HEK293 (cell line): ENCODE data around the gene USP16.

Experiments
- CTCF ChIA-PET: fragments of 350-600 bp; formaldehyde crosslinking; extraction: SDS; loops from one replicate; lab custom pipeline; 2021; ENCODE audit warnings: antibody characterized with exemption; lab: Yijun Ruan, JAX
- POLR2A ChIA-PET: fragments of 300-600 bp; formaldehyde crosslinking; extraction: SDS; loops from one replicate; lab custom pipeline; 2020; ENCODE audit warnings: antibody characterized with exemption, inconsistent platforms; lab: Yijun Ruan, JAX
- H3K27ac ChIP-seq: fragments of 200-500 bp; sonication (Bioruptor generic); 2 replicates; pipeline ENCODE4 v1.5.1; 2014; ENCODE audit warnings: low read depth, low read length, control low read depth, inconsistent platforms; ENCODE audit errors: extremely low read depth
- H3K36me3 ChIP-seq, 2 experiments: fragments of 200-500 bp in 1 of 2; sonication (Bioruptor generic) in 1 of 2; 1 replicate in 1 of 2; 2 replicates in 1 of 2; pipeline ENCODE4 v1.5.1; 2014 to 2017; ENCODE audit warnings: inconsistent platforms in 2 of 2, low read length in 2 of 2; ENCODE audit not compliant: control insufficient read depth in 2 of 2, insufficient read depth in 1 of 2
- H3K4me1 ChIP-seq: fragments of 200-500 bp; sonication (Bioruptor generic); 2 replicates; pipeline ENCODE4 v1.5.1; 2014; ENCODE audit warnings: mild to moderate bottlenecking, low read length, inconsistent platforms; ENCODE audit not compliant: control insufficient read depth, insufficient read depth
- H3K4me3 ChIP-seq: 2 replicates; pipeline ENCODE4 v1.5.1; 2011; ENCODE audit warnings: low read depth, mild to moderate bottlenecking, control low read depth, low read length, moderate library complexity
- H3K9me3 ChIP-seq: fragments of 200-500 bp; sonication (Bioruptor generic); 2 replicates; pipeline ENCODE4 v1.5.1; 2014; ENCODE audit warnings: low read depth, low read length, inconsistent platforms; ENCODE audit not compliant: control insufficient read depth, insufficient read depth
- GLI4 ChIP-seq: fragments of 450-650 bp; formaldehyde crosslinking; IDR thresholded peaks from 2 replicates; pipeline ENCODE4 v1.5.1; 2016; ENCODE audit warnings: missing biosample characterization, missing genetic modification characterization
- KLF8 ChIP-seq: fragments of 450-650 bp; formaldehyde crosslinking; IDR thresholded peaks from 2 replicates; pipeline ENCODE4 v1.5.1; 2016; ENCODE audit warnings: missing biosample characterization, missing genetic modification characterization
- SETDB1 ChIP-seq: IDR thresholded peaks from one replicate; pipeline ENCODE4 v1.6.1; 2017; ENCODE audit warnings: mild to moderate bottlenecking, low read length, moderate library complexity, mixed read lengths; ENCODE audit not compliant: insufficient read length
- ZFP37 ChIP-seq: fragments of 450-650 bp; formaldehyde crosslinking; IDR thresholded peaks from 2 replicates; pipeline ENCODE4 v1.5.1; 2016; ENCODE audit warnings: missing biosample characterization, missing genetic modification characterization
- ZNF202 ChIP-seq: fragments of 450-650 bp; formaldehyde crosslinking; IDR thresholded peaks from 2 replicates; pipeline ENCODE4 v1.5.1; 2016; ENCODE audit warnings: missing biosample characterization, missing genetic modification characterization, borderline replicate concordance
- ZNF23 ChIP-seq: fragments of 450-650 bp; formaldehyde crosslinking; IDR thresholded peaks from 2 replicates; pipeline ENCODE4 v1.5.1; 2016; ENCODE audit warnings: missing biosample characterization, missing genetic modification characterization, borderline replicate concordance
- ZNF416 ChIP-seq: fragments of 450-650 bp; formaldehyde crosslinking; IDR thresholded peaks from 2 replicates; pipeline ENCODE4 v1.5.1; 2016; ENCODE audit warnings: missing biosample characterization, missing genetic modification characterization
- ZNF521 ChIP-seq: fragments of 450-650 bp; formaldehyde crosslinking; IDR thresholded peaks from 2 replicates; pipeline ENCODE4 v1.5.1; 2017; ENCODE audit warnings: missing biosample characterization, mild to moderate bottlenecking, missing genetic modification characterization
- ZNF549 ChIP-seq: fragments of 450-650 bp; IDR thresholded peaks from 2 replicates; pipeline ENCODE4 v1.5.1; 2018; ENCODE audit warnings: missing biosample characterization, missing genetic modification characterization, mild to moderate bottlenecking, inconsistent platforms, moderate library complexity
- ZNF596 ChIP-seq: fragments of 450-650 bp; IDR thresholded peaks from 2 replicates; pipeline ENCODE4 v1.5.0; 2018; ENCODE audit warnings: missing biosample characterization, mild to moderate bottlenecking, missing genetic modification characterization, moderate library complexity
- ZNF600 ChIP-seq: fragments of 450-650 bp; formaldehyde crosslinking; IDR thresholded peaks from 2 replicates; pipeline ENCODE4 v1.5.1; 2016; ENCODE audit warnings: missing biosample characterization, missing genetic modification characterization
- ZNF670 ChIP-seq: fragments of 450-650 bp; formaldehyde crosslinking; IDR thresholded peaks from 2 replicates; pipeline ENCODE4 v1.5.1; 2016; ENCODE audit warnings: missing biosample characterization, missing genetic modification characterization, low read depth
- TF ChIP-seq, protein P1 (sequence below): fragments of 450-650 bp; IDR thresholded peaks from 2 replicates; pipeline ENCODE4 v1.5.1; 2018; ENCODE audit warnings: missing biosample characterization, missing genetic modification characterization
- TF ChIP-seq, protein P2 (sequence below): IDR thresholded peaks from 2 replicates; pipeline ENCODE4 v1.6.1; 2011; ENCODE audit warnings: mild to moderate bottlenecking, low read depth, low read length, borderline replicate concordance
- TF ChIP-seq, protein P3 (sequence below): fragments of 450-650 bp; formaldehyde crosslinking; IDR thresholded peaks from 2 replicates; pipeline ENCODE4 v1.5.1; 2016; ENCODE audit warnings: missing biosample characterization, missing genetic modification characterization
- TF ChIP-seq, protein P4 (sequence below): fragments of 450-650 bp; formaldehyde crosslinking; IDR thresholded peaks from 2 replicates; pipeline ENCODE4 v1.5.1; 2017; ENCODE audit warnings: missing biosample characterization, missing genetic modification characterization

Gene USP16

DNA sequence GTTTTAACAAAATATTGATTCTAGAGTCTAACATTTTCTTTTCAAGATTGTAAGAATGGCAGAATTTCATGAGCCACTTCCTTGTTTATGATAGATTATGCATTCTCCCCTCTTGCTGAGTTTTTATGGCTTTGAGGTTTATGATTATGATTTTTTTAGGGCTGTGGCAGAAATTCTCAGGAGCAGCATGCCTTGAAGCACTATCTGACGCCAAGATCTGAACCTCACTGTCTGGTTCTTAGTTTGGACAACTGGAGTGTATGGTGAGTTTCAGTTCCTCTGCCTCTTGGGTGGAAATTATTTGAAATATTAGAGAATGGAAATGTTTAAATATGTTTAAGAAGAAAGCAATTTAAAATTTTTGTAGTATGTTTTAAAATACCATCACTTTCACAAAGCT, 10.2 kb downstream of the USP16 start (continued):
- TF ChIP-seq ZFP37 (tag by site-specific recombination) (no peak), ZNF521 (no peak)
- TF ChIP-seq, protein P1, sequence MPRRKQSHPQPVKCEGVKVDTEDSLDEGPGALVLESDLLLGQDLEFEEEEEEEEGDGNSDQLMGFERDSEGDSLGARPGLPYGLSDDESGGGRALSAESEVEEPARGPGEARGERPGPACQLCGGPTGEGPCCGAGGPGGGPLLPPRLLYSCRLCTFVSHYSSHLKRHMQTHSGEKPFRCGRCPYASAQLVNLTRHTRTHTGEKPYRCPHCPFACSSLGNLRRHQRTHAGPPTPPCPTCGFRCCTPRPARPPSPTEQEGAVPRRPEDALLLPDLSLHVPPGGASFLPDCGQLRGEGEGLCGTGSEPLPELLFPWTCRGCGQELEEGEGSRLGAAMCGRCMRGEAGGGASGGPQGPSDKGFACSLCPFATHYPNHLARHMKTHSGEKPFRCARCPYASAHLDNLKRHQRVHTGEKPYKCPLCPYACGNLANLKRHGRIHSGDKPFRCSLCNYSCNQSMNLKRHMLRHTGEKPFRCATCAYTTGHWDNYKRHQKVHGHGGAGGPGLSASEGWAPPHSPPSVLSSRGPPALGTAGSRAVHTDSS (tag by site-specific recombination): no peak
- TF ChIP-seq, protein P2, sequence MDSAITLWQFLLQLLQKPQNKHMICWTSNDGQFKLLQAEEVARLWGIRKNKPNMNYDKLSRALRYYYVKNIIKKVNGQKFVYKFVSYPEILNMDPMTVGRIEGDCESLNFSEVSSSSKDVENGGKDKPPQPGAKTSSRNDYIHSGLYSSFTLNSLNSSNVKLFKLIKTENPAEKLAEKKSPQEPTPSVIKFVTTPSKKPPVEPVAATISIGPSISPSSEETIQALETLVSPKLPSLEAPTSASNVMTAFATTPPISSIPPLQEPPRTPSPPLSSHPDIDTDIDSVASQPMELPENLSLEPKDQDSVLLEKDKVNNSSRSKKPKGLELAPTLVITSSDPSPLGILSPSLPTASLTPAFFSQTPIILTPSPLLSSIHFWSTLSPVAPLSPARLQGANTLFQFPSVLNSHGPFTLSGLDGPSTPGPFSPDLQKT: no peak

DNA sequence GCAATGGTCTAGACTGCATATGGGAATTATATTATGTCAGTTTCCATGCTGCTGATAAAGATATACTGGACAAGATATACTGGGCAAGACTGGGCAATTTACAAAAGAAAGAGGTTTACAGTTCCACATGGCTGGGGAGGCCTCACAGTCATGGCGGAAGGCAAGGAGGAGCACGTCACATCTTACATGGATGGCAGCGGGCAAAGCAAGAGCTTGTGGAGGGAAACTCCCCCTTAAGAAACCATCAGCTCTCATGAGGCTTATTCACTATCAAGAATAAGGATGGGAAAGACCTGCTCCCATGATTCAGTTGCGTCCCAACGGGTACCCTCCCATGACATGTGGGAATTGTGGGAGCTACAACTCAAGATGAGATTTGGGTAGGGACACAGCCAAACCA, 27.8 kb downstream of the USP16 start:
- POLR2A ChIA-PET: no interaction called here
- Histone ChIP-seq H3K4me1 (no peaks in the 10 kb centered on the region), H3K9me3 (no peaks in the 10 kb centered on the region), H3K4me3 (no peak overlapping the region), H3K27ac (no peak overlapping the region), H3K36me3 (peaks cover 86 to 95% of the 10 kb centered on the region in 2 experiments)
- TF ChIP-seq SETDB1 (no peak), ZNF596 (tag by site-specific recombination) (no peak), KLF8 (tag by site-specific recombination) (peak; percentile 17; the same call in 1 of the 2 replicates), ZNF549 (tag by site-specific recombination) (no peak), ZNF23 (tag by site-specific recombination) (no peak), ZNF202 (tag by site-specific recombination) (0 out of 2 replicates have a peak, but pooled peaks have one; percentile 15), ZNF416 (tag by site-specific recombination) (no peak), ZNF670 (no peak)
- TF ChIP-seq, protein P3, sequence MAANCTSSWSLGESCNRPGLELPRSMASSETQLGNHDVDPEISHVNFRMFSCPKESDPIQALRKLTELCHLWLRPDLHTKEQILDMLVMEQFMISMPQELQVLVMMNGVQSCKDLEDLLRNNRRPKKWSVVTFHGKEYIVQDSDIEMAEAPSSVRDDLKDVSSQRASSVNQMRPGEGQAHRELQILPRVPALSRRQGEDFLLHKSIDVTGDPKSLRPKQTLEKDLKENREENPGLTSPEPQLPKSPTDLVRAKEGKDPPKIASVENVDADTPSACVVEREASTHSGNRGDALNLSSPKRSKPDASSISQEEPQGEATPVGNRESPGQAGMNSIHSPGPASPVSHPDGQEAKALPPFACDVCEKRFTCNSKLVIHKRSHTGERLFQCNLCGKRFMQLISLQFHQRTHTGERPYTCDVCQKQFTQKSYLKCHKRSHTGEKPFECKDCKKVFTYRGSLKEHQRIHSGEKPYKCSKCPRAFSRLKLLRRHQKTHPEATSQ (tag by site-specific recombination): peak; percentile 95; the same call in 1 of the 2 replicates
- TF ChIP-seq, protein P4, sequence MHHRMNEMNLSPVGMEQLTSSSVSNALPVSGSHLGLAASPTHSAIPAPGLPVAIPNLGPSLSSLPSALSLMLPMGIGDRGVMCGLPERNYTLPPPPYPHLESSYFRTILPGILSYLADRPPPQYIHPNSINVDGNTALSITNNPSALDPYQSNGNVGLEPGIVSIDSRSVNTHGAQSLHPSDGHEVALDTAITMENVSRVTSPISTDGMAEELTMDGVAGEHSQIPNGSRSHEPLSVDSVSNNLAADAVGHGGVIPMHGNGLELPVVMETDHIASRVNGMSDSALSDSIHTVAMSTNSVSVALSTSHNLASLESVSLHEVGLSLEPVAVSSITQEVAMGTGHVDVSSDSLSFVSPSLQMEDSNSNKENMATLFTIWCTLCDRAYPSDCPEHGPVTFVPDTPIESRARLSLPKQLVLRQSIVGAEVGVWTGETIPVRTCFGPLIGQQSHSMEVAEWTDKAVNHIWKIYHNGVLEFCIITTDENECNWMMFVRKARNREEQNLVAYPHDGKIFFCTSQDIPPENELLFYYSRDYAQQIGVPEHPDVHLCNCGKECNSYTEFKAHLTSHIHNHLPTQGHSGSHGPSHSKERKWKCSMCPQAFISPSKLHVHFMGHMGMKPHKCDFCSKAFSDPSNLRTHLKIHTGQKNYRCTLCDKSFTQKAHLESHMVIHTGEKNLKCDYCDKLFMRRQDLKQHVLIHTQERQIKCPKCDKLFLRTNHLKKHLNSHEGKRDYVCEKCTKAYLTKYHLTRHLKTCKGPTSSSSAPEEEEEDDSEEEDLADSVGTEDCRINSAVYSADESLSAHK (tag by site-specific recombination): 0 out of 2 replicates have a peak, but pooled peaks have one; percentile 28
- CTCF ChIA-PET: interaction anchor here (0.7 kb wide), 1 partner anchor 98 kb away, joined by 3 read pairs; no protein-coding TSS in a partner anchor

DNA sequence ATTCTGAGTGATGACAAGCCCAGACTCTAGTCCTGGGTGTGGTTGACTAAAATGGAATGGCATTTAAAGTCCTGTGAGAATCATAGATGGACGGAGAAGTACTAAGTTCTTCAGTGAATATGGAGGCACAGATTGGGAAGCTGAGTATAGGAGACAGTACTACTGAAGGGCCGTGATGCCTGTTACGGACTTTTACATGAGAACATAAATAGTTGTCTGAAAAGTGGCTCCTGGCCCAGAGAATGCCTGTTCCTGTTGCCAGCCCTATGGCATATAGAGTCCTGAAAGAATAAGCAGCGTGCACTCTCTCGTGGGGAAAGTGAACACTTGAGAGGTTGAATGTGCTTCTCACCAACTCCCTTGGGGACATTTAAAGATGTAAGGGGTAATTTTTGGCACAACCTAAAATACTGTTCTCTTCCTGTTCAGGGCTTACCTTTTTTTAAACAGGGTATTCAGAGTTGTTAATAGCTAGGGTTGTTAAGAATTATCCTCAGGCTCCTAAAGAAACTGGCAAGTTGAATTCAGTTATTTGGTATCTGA, 28.6 kb downstream of the USP16 start:
- Histone ChIP-seq H3K27ac (no peak overlapping the region), H3K9me3 (no peaks in the 10 kb centered on the region), H3K4me1 (no peaks in the 10 kb centered on the region), H3K4me3 (no peak overlapping the region), H3K36me3 (peaks cover 85 to 94% of the 10 kb centered on the region in 2 experiments)
- CTCF ChIA-PET: interaction anchor here (0.7 kb wide), 1 partner anchor 97 kb away, joined by 3 read pairs; no protein-coding TSS in a partner anchor
- TF ChIP-seq ZNF600 (tag by site-specific recombination): peak; percentile 97
- no peak for TF ChIP-seq GLI4
- POLR2A ChIA-PET: no interaction called here
